Measurements from ENCODE around the gene JMJD8.

JMJD8 gene

GRCh38 chr16:722835-723633 lies 38.9 kb upstream of the JMJD8 start:
- no peak for DNase-seq (ENCODE audit: low read depth in 2 of 2)

DNA sequence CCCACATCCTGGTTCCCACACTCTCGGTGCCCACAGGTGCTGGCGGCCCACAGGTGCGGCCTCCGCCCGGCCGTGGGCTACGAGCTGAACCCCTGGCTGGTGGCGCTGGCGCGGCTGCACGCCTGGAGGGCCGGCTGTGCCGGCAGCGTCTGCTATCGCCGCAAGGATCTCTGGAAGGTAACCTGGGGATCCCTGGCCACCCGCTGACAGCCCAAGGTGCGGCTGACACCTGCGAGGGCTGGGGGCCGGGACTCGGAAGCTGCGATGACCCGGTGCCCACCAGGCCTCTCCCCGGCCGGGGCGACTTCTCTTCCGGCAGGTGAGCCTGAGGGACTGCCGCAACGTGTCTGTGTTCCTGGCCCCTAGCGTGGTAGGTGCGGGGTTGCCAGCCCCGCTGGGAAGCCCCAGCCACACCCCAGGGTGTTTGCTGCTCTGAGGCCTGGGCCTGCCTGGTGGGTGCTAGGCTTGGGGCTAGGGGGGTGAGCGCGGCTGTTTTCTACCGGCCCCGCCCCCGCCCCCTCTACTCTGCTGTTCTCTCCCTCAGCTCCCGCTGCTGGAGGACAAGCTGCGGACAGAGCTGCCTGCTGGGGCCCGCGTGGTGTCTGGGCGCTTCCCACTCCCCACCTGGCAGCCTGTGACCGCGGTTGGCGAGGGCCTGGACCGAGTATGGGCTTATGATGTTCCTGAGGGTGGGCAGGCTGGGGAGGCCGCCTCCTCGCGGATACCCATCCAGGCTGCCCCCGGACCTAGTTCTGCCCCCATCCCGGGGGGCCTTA lies 37.8 kb upstream of the JMJD8 start:
- DNase-seq (ENCODE audit: low read depth in 2 of 2) = no peak

DNA sequence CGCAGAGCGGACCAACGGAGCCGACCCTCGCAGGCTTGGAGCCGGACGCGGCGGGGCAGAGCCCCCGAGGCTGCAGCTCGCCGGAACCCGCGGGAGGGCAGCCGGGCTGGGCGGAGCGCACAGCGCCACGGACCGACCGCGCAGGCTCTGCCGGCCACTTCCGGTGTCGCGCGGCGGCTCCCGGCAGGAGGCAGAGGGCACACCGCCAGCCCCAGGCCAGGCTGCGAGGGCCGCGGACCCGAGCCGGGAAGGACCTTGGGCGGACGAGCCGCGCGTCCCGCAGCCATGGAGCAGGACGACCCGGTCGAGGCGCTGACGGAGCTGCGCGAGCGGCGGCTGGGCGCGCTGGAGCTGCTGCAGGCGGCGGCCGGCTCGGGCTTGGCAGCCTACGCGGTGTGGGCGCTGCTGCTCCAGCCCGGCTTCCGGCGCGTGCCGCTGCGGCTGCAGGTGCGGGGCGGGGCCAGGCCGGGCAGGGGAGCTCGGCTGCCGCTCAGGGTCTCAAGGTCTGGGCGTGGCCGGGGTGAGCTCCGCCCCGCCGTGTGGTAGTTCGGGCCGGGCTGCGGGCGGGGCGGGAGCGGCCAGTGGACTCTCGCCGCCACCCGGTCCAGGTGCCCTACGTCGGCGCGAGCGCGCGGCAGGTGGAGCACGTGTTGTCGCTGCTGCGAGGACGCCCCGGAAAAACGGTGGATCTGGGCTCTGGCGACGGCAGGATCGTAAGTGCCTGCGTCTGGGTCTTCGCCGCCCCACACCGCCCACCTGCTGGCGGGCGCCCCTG lies 37.0 kb upstream of the JMJD8 start, which contains the start of gene ANTKMT:
ANTKMT (plus strand) TSS at position 157 of the 775 bp plus-strand sequence; CDS start at position 286, 129 bp downstream.
- DNase-seq (ENCODE audit: low read depth in 2 of 2) = no peak

- no peak for DNase-seq (ENCODE audit: low read depth in 2 of 2)
Observed at GRCh38 chr16:720447-720989, 36.4 kb upstream of the JMJD8 start.

GRCh38 chr16:719815-720446 lies 35.8 kb upstream of the JMJD8 start:
- no peak for DNase-seq (ENCODE audit: low read depth in 2 of 2)

DNA sequence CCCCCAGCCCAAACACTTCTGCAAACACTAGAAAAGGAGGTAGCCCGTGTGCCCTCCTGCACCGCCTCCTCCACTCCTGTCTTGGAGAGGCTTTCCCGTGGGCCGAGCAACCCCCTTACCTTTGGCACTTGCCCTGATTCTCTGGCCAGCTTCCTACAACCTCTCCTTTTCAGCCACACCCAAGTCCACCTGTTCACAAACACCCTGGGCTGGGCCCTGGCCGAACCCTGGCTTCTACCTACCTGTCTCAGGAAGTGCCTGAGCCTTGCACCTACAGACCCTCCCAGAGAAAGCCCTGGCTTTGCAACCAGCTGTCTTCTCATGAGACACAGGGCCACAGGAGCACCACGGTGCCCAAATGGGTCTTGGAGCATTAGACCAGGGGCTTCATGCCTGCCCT lies 34.8 kb upstream of the JMJD8 start:
- no peak for DNase-seq (ENCODE audit: low read depth in 2 of 2)

DNA sequence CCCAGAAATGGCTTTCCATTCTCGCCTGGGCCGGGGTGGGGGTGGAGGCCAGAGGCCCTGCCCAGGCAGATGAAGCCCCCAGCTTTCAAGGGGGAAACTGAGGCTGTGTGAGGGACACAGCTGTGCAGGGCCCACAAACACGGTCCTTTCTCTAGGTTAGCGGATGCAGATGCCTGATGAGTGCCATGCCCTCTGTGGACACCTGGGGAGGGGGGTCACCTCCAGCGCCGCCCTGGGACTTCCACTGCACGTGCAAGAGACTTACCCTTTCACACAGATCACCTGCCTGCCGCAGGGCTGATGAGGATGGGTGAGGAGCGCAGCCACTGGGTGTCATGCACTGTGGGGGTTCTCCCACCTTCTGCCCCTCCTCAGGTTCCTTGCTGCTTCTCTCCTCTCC lies 34.3 kb upstream of the JMJD8 start:
- no peak for DNase-seq (ENCODE audit: low read depth in 2 of 2)

GRCh38 chr16:717450-718245 lies 33.5 kb upstream of the JMJD8 start:
- DNase-seq (ENCODE audit: low read depth in 2 of 2) = no peak

- DNase-seq (ENCODE audit: low read depth in 2 of 2) = no peak
Observed at GRCh38 chr16:716768-717325, 32.7 kb upstream of the JMJD8 start.

GRCh38 chr16:716200-716568 lies 32.0 kb upstream of the JMJD8 start:
- DNase-seq (ENCODE audit: low read depth in 2 of 2) = no peak

DNA sequence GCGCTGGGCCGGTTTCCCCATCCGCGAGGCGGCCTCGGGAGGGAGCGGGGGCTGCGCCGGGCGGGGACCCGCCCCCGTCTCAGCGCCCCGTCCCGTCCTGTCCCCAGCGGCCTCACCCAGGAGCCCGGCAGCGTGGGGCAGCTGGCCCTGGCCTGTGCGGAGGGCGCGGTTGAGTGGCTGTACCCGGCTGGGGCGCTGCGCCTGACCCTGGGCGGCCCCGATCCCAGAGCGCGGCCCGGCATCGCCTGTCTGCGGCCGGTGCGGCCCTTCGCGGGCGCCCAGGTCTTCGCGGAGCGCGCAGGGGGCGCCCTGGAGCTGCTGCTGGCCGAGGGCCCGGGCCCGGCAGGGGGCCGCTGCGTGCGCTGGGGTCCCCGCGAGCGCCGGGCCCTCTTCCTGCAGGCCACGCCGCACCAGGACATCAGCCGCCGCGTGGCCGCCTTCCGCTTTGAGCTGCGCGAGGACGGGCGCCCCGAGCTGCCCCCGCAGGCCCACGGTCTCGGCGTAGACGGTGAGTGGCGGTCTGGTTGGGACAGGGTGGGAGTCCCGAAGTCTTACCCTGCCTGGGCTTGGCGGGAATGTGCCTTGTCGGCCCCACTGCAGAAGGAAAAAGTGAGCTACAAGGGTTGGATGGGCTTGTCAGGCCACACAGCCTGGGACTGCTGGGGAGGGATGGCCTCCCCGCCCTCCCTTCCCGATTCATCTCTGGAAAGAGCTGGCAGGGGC lies 31.5 kb upstream of the JMJD8 start:
- DNase-seq (ENCODE audit: low read depth in 2 of 2) = no peak

DNA sequence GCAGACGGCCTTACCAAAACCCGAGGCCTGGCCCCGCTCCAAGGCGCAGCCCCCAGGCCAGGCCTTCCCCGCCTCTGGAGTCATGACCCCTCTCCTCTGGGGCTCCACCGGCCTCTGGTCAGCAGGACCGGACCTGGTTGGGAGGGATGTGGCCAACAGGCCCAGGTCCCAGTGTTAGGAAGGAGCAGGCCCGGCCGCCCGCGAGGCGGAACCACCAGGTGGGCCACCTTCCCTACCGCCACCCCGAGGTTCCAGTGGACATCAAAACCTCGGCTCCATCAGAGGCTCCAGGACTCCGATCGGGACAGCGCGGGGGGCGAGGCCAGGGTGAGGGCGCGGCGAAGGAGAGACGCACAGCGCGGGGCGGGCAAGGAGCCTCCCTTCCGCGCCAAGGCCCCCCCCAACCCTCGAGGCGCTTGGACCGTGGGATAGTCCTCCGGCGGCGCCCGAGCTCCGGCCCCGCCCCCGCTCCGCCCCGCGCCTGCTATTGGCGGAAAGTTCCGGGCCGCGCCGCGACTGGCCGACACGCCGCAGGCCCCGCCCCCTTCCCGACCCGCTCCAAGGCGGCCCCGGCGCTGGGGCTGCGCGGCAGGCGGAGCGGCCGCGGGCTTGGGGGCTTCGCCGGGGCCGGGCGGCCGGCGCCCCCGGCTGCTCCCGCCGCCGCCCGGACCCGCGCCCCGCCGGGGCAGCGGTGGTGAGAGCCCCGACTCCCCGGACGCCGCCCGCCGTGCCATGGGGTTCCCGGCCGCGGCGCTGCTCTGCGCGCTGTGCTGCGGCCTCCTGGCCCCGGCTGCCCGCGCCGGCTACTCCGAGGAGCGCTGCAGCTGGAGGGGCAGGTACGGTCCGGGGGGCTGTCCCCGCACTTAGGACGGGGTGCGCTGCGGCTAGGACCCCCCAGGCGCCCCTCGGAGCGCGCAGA lies 30.7 kb upstream of the JMJD8 start, which contains the start of gene METRN:
METRN (plus strand) TSS at position 561 of the 919 bp plus-strand sequence; CDS start at position 733, 172 bp downstream.
- peak in 1 of 2 experiments; percentile 57 for DNase-seq (ENCODE audit: low read depth in 2 of 2)

DNA sequence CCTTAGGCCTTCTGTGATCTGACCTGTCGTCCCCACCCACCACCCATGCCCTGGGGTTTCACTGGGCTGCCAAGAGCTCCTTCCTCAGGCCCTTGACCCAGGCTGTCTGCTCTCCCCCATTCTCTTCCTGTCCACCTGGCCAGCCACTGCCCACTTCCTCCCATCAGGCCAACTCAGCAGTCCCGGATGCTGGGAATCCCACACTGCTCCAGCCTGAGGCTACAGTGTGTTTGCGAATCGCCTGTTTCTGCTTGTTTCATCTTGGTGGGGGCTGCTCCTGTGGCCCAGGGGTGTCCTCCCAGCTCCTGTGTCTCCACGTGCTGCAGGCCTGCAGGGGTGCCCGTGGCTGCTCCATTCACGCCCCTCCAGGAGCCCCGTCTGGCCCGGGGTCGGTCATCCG lies 29.9 kb upstream of the JMJD8 start:
- no peak for DNase-seq (ENCODE audit: low read depth in 2 of 2)

DNA sequence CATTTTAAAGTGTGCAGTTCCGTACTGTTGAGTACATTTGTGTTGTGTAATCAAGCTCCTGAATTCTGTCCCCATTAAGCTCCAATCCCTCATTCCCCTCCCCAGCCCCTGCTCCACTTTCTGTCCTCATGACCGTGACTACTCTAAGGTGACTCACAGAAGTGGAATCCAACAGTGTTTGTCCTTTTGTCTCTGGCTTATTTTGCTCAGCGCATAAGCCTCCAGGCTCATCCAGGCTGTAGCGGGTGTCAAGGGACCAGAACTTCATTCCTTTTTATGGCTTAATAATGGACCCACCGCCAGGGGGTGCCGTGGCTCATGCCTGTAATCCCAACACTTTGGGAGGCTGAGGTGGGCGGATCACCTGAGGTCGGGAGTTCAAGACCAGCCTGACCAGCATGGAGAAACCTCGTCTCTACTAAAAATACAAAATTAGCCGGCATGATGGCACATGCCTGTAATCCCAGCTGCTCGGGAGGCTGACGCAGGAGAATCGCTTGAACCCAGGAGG lies 28.7 kb upstream of the JMJD8 start:
- DNase-seq (ENCODE audit: low read depth in 2 of 2) = peak; percentile 59 to 63

GRCh38 chr16:711548-712320 lies 27.6 kb upstream of the JMJD8 start:
- no peak for DNase-seq (ENCODE audit: low read depth in 2 of 2)

DNA sequence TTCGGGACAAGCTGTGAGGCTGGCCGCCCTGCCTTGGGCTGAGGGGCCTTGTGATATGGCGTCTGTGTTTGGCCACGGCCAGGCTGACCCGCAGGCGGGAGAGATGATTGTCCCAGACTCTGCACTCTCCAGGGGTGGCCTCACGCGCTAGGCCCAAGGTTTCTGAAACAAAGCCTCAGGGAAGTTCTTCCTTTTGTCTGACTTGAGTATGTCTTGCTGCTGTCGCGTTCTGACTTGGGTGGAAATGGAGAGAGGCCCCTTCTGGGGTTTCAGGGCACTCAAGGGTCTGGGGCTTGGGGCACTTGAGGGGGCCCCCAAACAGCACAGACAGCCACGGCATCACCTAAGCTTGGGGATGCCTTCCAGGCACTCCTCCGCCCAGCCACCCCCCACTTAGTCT lies 26.9 kb upstream of the JMJD8 start:
- no peak for DNase-seq (ENCODE audit: low read depth in 2 of 2)

DNA sequence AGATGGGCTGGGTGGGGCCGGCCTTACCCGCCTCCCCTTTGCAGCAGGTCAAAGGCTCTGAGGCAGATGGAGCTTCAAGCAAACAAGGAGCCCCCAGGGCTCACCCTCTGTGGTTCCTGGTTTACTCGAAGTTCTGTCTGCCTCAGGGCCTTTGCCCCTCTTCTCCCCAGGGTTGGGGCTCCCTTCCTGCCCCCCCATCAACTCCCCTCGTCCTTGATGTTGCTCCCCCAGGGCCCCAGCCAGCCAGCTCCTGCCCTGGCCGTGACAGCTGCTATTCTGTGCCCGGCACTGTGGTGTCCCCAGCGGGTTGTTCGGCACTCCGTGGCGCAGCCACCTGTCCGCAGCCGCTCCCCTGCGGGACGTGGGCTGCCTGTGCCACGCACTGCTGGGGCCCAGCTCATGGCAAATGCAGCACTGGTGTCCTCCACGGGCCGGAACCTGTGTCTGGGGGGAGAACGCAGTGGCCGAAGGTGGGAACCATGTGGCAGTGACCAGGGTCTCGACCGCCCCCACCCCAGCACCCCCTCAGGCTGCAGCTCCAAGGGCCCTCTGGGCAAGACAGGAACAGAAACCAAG lies 26.5 kb upstream of the JMJD8 start:
- no peak for DNase-seq (ENCODE audit: low read depth in 2 of 2)
